Heart left ventricle (tissue), 13 donors: ENCODE measurements around the gene DUSP15.

Experiments
- CTCF ChIP-seq, 12 donors: fragments of 200-600 bp; sonication (generic) in 4 of 12; IDR thresholded peaks; one replicate each; pipeline versions ENCODE4 v1.5.0 to v1.8.0; 2018 to 2022; ENCODE audit warnings: antibody characterized with exemption in 12 of 12, mild to moderate bottlenecking in 5 of 12
- POLR2A ChIP-seq, 2 donors: fragments of 450-650 bp; IDR thresholded peaks; one replicate each; pipeline ENCODE4 v1.6.1; 2017; ENCODE audit warnings: antibody characterized with exemption in 2 of 2, mild to moderate bottlenecking in 2 of 2, moderate library complexity in 2 of 2
- donor health status: ischemic (EF 13 %, LVEDD 7.1; RV severe dilation, severe dysfunction).
- donor health status: DM: no; HTN: yes; CAD: no.
- donor health status: DM: no; HTN: no; CAD: no.
- donor health status: ischemic (EF 25% LVEDD 6.9; RV normal size, moderate dysfunction).
- donor health status: ischemic (EF 25% LVEDD 5.7; RV mildly dilated, moderate dysfunction).
- donor health status: ischemic (EF 35%, LVEDD 5.7; RV mildly dilated, moderate dysfunction).
- donor health status: nonischemic (EF 11% LVEDD 7.7; RV severe dilation, severe dysfunction).
- donor health status: DM: yes; HTN: yes; CAD: no.
- donor health status: PGD.
- donor health status: ischemic (EF 29% LVEDD 5.4; RV normal size, mild dysfunction).
- donor health status: nonischemic (EF 23%, LVEDD 6.1; RV moderate dilation, normal function).

- TF ChIP-seq CTCF (IDR thresholded peaks at IDR 0.05) = no peak
- no peak for TF ChIP-seq POLR2A (IDR thresholded peaks at IDR 0.05)
Observed at GRCh38 chr20:31875671-31876070, 5.3 kb upstream of the DUSP15 start.
